Transverse colon (tissue), 4 donors: ENCODE results near the gene ENTR1. TPM values are rescaled to one million over a fixed set of nuclear protein-coding genes. Genes with fewer than 3 reads are reported as not detected.

Experiments used
- DNase-seq: peaks from one replicate; pipeline ENCODE4 v3.0.0-alpha.2; 2019
- H3K27ac ChIP-seq, 4 donors: fragments of 200-600 bp; sonication (generic); 2 replicates each; pipeline ENCODE4 v1.5.1; 2016 to 2018; ENCODE audit warnings: inconsistent platforms in 4 of 4
- H3K27me3 ChIP-seq: fragments of 200-600 bp; sonication (generic); 2 replicates; pipeline ENCODE4 v1.5.1; 2017; ENCODE audit warnings: inconsistent platforms
- H3K36me3 ChIP-seq, 4 donors: fragments of 200-600 bp; sonication (generic); 2 replicates each; pipeline ENCODE4 v1.5.1; 2017 to 2019; ENCODE audit warnings: inconsistent platforms in 4 of 4
- H3K4me1 ChIP-seq, 4 donors: fragments of 200-600 bp; sonication (generic); 2 replicates each; pipeline ENCODE4 v1.5.1; 2017 to 2020; ENCODE audit warnings: inconsistent platforms in 4 of 4
- H3K4me3 ChIP-seq, 4 donors: fragments of 200-600 bp; sonication (generic); 1 replicate in 1 of 4; 2 replicates in 3 of 4; pipeline versions ENCODE4 v1.5.1 to v1.6.1; 2017 to 2019; ENCODE audit warnings: inconsistent platforms in 4 of 4
- H3K9me3 ChIP-seq, 2 donors: fragments of 200-600 bp; sonication (generic); 2 replicates each; pipeline ENCODE4 v1.5.1; 2017 to 2019; ENCODE audit warnings: inconsistent platforms in 2 of 2
- CTCF ChIP-seq, 5 experiments: fragments of 200-600 bp in 3 of 5; fragments of 450-650 bp in 2 of 5; sonication (generic) in 3 of 5; IDR thresholded peaks; 1 replicate in 2 of 5; 2 replicates in 3 of 5; pipeline ENCODE4 v1.5.1; 2016 to 2017; ENCODE audit warnings: antibody characterized with exemption in 5 of 5, inconsistent platforms in 3 of 5, mild to moderate bottlenecking in 2 of 5, moderate library complexity in 1 of 5
- EP300 ChIP-seq: sonication (generic); formaldehyde crosslinking; IDR thresholded peaks from one replicate; pipeline ENCODE4 v1.6.1; 2017; ENCODE audit warnings: antibody characterized with exemption, low read depth
- POLR2A ChIP-seq: fragments of 450-650 bp; IDR thresholded peaks from one replicate; pipeline ENCODE4 v1.6.1; 2016; ENCODE audit warnings: antibody characterized with exemption, mild to moderate bottlenecking, moderate library complexity
- POLR2AphosphoS5 ChIP-seq, 3 donors: sonication (generic); formaldehyde crosslinking; IDR thresholded peaks; one replicate each; pipeline ENCODE4 v1.6.1; 2016; ENCODE audit warnings: antibody characterized with exemption in 3 of 3
- WGBS, 2 donors: methylation state at CpG; one replicate each; pipeline ENCODE4 v1.1.5; 2018; ENCODE audit warnings: low coverage in 1 of 2; 5-methylcytosine and 5-hydroxymethylcytosine counted together
- in situ Hi-C, 4 donors: fragments of 200-750 bp; cut with MboI; loops; one replicate each; pipeline versions ENCODE4 v1.15.0 to v1.15.1; 2017; ENCODE audit warnings: low sequenced_read_pairs in 3 of 4, low pct_ligation_motif_present in 1 of 4, low pct_unique_long_range_greater_than_20kb in 1 of 4
- intact Hi-C: fragments of 100-400 bp; cut with DNase I; formaldehyde crosslinking; loops from one replicate; pipeline ENCODE4 v1.15.1; 2023; ENCODE audit warnings: low total_unique reads
- total RNA-seq, 4 donors: library from RNA; depleted of rRNA; stranded (reverse); fragments of >200 nt; gene quantifications; one replicate each; pipeline ENCODE4 v1.1.0, GENCODE V29; 2016

Gene ENTR1
- total RNA-seq, 4 donors from 2014 or later: 23.6 to 74.6 (median 40.9) TPM

DNA sequence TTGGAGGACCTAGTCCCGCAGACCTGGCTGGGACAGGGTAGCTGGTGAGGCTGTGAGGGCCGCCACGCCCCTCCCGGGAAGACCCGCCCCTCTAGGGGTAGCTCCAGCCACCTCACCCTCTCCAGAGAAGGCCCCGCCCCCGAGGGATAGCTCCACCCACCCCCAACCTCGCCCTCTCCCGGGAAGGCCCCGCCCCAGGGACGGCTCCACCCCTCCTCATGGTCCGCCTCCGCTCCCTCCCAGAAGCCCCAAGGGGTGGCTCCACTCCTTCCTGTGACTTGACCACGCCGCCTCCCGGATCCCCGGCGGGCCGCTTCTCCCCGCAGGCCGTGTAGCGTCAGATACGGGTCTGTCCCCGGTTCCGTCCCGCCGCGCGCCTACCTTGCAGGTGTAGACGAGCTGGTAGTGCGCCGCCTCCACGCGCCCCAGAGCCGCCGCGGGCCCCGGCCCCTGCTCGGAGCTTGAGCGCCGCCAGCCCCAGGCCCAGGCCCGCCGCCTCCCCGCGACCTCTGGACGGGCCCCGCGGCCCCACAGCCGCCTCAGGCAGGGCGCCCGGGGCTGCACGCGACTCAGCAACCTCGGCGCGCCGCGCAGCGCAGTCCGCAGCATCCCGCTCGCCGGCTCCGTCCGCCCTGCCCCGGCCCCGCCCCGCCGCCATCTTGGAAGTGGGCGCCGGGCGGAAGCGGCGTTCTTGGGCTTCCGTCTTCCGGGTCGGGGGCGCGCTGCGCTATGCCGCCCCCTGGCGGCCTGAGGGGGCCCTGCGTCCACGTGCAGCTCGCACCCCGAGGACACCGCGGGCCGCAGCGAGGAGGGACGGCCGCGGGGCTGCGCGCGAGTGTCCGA, 47.1 kb downstream of the ENTR1 start, which contains the start of gene DNLZ:
Gene DNLZ, minus strand, starts transcription at position 639 of the 843 bp plus-strand sequence. Its CDS starts 30 bp downstream, at position 609.
- Histone ChIP-seq H3K4me3 (peak within 1 kb of the TSS; percentile 62 to 100 (median 87)), H3K36me3 (no peaks in the 10 kb centered on the region), H3K27ac (peak within 1 kb of the TSS; percentile 90 to 97 (median 96)), H3K9me3 (no peaks in the 10 kb centered on the region), H3K27me3 (no peaks in the 10 kb centered on the region), H3K4me1 (peaks cover 18 to 31% (median 26%) of the 10 kb centered on the region in 4 donors)
- WGBS, 2 donors: 1% methylated on average over 52 of the region's 97 CpGs; no CpG with 5 or more reads in 1 of the 2 donors
- peak; percentile 98 for DNase-seq
- TF ChIP-seq CTCF (IDR thresholded peaks at IDR 0.05) (peak; percentile 86 to 99 (median 99)), POLR2AphosphoS5 (IDR thresholded peaks at IDR 0.05) (peak; percentile 75 to 89 (median 84)), EP300 (no peak), POLR2A (peak; percentile 79)
- intact Hi-C loops (no loop called here), in situ Hi-C loops (no loop called here)

GRCh38 chr9:136362450-136362784, 48.0 kb downstream of the ENTR1 start:
- TF ChIP-seq CTCF (IDR thresholded peaks at IDR 0.05): no peak
- Histone ChIP-seq H3K4me3 (no peak overlapping the region), H3K36me3 (no peaks in the 10 kb centered on the region), H3K27me3 (no peaks in the 10 kb centered on the region), H3K9me3 (no peaks in the 10 kb centered on the region), H3K27ac (peak overlapping the region; percentile 68 to 97 (median 96)), H3K4me1 (peaks cover 18 to 31% (median 26%) of the 10 kb centered on the region in 4 donors)
- in situ Hi-C loops: no loop called here
- DNase-seq: no peak
- intact Hi-C loops: no loop called here
- WGBS, 2 donors: 81% methylated on average over 6 of the region's 6 CpGs; no CpG with 5 or more reads in 1 of the 2 donors

DNA sequence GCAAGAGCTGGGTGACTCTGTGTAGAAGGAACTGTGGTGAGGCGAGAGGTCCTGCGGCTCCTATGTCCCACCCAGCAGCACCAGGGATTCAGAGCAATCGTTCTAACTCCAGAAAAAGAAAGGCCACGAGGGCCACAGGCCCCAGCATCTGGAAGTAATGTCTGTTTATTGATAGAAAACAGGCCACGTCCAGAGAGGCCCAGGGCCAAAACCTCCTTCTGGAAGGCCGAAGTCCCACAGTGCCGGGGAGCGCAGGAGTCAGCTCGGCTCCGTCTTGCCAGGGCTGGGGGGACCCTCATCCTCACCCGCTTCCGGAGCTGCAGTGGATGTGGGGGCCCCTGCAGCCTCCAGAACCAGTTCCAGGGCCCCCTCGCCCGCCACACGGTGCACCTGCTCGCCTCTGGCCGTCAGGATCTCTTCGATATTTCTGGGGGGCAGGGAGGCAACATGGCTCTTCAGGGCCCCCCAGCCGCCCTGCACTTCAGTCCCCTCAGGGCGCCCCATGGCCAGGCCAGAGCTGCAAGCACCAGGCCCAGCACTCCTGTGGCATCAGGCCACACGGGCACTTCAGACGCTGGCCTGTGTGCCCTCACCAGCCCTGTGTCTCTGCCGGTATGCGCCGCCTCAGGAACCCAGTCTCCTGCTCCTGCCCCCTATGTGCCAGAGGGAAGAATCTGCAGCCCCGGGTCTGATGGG, 48.5 kb downstream of the ENTR1 start:
- H3K36me3 ChIP-seq: no peaks in the 10 kb centered on the region
- H3K4me3 ChIP-seq: no peak overlapping the region
- 58 to 82% methylated on average over 4 to 25 of the region's 26 CpGs for WGBS, 2 donors
- peak overlapping the region; percentile 68 to 97 (median 96) for H3K27ac ChIP-seq
- H3K4me1 ChIP-seq: peaks cover 18 to 31% (median 26%) of the 10 kb centered on the region in 4 donors
- TF ChIP-seq POLR2AphosphoS5 (IDR thresholded peaks at IDR 0.05): peak in 1 of 3 donors; percentile 26
- no peak for TF ChIP-seq POLR2A
- intact Hi-C loops (no loop called here), in situ Hi-C loops (no loop called here)
- H3K27me3 ChIP-seq: no peaks in the 10 kb centered on the region
- no peaks in the 10 kb centered on the region for H3K9me3 ChIP-seq
- DNase-seq: no peak

- in situ Hi-C loops: no loop called here
- H3K4me3 ChIP-seq: no peak overlapping the region
- no peak for DNase-seq
Measured at GRCh38 chr9:136361047-136361753, 49.2 kb downstream of the ENTR1 start.

More at GRCh38 chr9:136361047-136361753, 49.2 kb downstream of the ENTR1 start:
- H3K36me3 ChIP-seq: no peaks in the 10 kb centered on the region
- peak overlapping the region; percentile 68 to 97 (median 96) for H3K27ac ChIP-seq
- H3K27me3 ChIP-seq: no peaks in the 10 kb centered on the region
- no peaks in the 10 kb centered on the region for H3K9me3 ChIP-seq
- 59 to 63% methylated on average over 6 to 21 of the region's 43 CpGs for WGBS, 2 donors
- intact Hi-C loops: no loop called here
- peaks cover 18 to 31% (median 26%) of the 10 kb centered on the region in 4 donors for H3K4me1 ChIP-seq
- TF ChIP-seq POLR2AphosphoS5 (IDR thresholded peaks at IDR 0.05) (peak in 1 of 3 donors; percentile 47), POLR2A (no peak), CTCF (IDR thresholded peaks at IDR 0.05) (no peak), EP300 (no peak)
